HG02571 (cell line): ENCODE results near the gene RNF213.
"Not testable (repeated sequence)": the region's sequence is repeated elsewhere in the genome, so short reads cannot be mapped to it uniquely, and the experiment has no call there.

Experiments used
- ATAC-seq: cut with Tn5 transposase; IDR thresholded peaks from one replicate; pipeline ENCODE4 v1.9.1; 2021; ENCODE audit warnings: mild to moderate bottlenecking, moderate library complexity; ENCODE audit not compliant: unreplicated experiment

RNF213 gene

GRCh38 chr17:80267391-80267790, 6.7 kb downstream of the RNF213 start:
- no peak for ATAC-seq

DNA sequence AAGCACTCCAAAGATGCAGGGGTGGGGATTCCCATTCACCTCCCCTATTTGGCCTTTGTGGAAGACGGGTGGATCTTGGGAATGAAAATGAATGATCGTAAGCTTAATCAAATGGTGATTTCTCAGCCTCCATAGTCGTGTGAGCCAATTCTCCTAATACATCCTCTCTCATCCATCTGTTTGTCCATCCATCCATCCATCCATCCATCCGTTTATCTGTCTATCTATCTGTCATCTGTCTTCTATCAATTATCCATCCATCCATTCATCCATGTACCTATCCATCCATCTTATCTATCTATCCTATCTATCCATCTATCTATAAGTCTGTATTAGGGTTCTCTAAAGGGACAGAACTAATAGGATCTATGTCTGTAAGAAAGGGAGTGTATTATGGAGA, 7.8 kb downstream of the RNF213 start:
- no peak for ATAC-seq

GRCh38 chr17:80269405-80269807, 8.8 kb downstream of the RNF213 start:
- ATAC-seq = no peak

GRCh38 chr17:80270104-80270503, 9.5 kb downstream of the RNF213 start:
- ATAC-seq = no peak

- no peak for ATAC-seq
Observed at GRCh38 chr17:80270836-80271235, 10.2 kb downstream of the RNF213 start.

- no peak for ATAC-seq
Observed at GRCh38 chr17:80272366-80272765, 11.7 kb downstream of the RNF213 start.

- no peak for ATAC-seq
Observed at GRCh38 chr17:80274331-80274730, 13.7 kb downstream of the RNF213 start.

GRCh38 chr17:80274871-80275449, 14.3 kb downstream of the RNF213 start:
- ATAC-seq = no peak

GRCh38 chr17:80275857-80276256, 15.2 kb downstream of the RNF213 start:
- ATAC-seq = not testable (repeated sequence)

GRCh38 chr17:80277751-80278671, 17.4 kb downstream of the RNF213 start:
- ATAC-seq = no peak

GRCh38 chr17:80279895-80280294, 19.2 kb downstream of the RNF213 start:
- ATAC-seq = no peak

DNA sequence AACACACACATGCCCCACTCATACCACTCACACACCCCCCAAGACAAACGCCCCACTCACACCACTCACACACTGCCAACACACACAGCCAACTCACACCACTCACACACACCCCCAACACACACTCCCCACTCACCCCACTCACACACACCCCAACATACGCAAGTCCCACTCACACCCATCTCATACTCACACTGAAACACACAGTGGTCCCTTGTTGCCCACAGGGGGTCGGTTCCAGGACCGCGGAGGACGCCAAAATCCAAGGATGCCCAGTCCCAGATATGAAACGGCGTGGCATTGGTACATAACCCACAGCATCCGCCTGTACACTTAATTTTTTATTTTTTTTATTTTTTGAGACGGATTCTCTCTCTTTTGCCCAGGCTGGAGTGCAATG, 20.9 kb downstream of the RNF213 start:
- ATAC-seq = no peak

- ATAC-seq = no peak
Observed at GRCh38 chr17:80283116-80283852, 22.6 kb downstream of the RNF213 start.

DNA sequence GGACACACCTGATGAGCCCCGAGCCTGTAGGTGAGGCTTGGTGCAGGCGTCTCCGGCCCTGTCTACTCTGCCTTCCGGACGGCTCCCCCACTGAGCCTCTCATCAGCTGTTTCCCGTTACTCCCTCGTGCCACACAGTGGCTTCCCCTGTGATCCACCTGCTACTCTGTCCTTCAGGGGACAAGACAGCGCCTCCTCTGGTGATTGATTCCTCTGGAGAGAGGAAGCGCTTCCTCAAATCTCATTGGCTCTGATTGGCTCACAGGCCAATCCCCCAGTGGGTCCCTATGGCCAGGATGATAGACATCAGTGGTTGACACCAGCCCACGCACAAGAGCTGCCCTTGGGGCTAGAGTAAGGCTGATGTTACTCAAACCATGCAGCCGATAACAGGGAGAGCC, 24.0 kb downstream of the RNF213 start:
- ATAC-seq = no peak

- no peak for ATAC-seq
Observed at GRCh38 chr17:80285237-80285920, 24.7 kb downstream of the RNF213 start.

GRCh38 chr17:80286638-80286960, 25.9 kb downstream of the RNF213 start:
- ATAC-seq = no peak

DNA sequence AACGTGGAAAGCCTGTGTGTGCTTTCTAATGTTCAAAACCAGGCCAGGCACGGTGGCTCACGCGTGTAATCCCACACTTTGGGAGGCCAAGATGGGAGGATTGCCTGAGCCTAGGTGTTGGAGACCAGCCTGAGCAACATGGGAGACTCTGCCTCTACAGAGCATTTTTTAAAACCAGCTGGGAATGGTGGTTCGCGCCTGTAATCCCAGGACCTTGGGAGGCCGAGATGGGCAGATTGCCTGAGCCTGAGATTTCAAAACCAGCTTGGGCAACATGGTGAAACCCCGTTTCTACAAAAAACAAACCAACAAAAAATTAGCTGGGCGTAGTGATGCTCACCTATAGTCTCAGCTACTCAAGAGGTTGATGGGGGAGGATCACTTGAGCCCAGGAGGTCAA, 26.4 kb downstream of the RNF213 start:
- ATAC-seq = no peak

GRCh38 chr17:80287806-80288567, 27.3 kb downstream of the RNF213 start:
- ATAC-seq = no peak

- ATAC-seq = no peak
Observed at GRCh38 chr17:80289616-80290015, 29.0 kb downstream of the RNF213 start.

DNA sequence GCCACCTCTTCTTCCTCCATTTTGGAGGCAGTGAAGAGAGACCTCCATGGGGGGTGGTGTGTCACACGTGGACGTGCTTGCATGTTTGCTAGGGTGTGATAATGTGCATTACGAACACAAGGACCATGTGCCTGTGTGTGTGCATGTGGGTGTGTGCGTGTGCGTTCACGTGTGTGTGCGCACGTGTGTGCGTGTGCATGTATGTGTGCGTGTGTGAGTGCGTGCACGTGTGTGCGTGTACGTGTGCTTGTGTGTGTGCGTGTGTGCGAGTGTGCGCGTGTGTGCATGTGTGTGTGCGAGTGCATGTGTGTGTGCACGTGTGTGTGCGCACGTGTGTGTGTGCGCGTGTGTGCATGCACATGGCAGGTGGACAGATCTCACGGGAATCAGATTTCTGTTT, 29.5 kb downstream of the RNF213 start:
- no peak for ATAC-seq

GRCh38 chr17:80291260-80291659, 30.6 kb downstream of the RNF213 start:
- ATAC-seq = no peak
